ENCODE data around the gene PPP1R12C.

- TF ChIP-seq CTCF (IDR thresholded peaks at IDR 0.05) (no peak), POLR2AphosphoS5 (IDR thresholded peaks at IDR 0.05; ENCODE audit: low read depth, low read length) (no peak)
These were observed 41.0 kb upstream of the PPP1R12C start for GRCh38 chr19:55158423-55158822.
